ENCODE measurements around the gene PAQR6. TPM values are rescaled to one million over a fixed set of nuclear protein-coding genes. Genes with fewer than 3 reads are reported as not detected.

PAQR6 gene
- total RNA-seq, 1 donor from 2014 or later: 10.8 TPM

DNA sequence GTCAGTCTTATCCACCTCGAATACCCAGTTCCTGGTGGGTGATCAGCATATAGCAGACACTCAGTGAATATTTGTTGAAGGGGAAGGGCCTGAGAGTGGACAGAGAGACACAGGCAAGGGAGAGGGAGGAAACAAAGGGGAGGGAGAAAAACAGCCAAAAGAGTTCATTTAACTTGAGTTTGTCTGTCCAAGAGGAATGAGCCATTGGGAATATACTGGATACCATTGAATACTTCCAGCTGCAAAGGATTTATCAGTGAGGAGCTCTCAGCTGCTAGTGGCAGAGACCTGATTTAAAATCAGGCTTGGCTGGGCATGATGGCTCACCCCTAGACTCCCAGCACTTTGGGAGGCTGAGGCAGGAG, 17.4 kb downstream of the PAQR6 start:
- DNase-seq: no peak
- Mint-ChIP-seq H3K4me3 (ENCODE audit: unreplicated experiment) (no peak overlapping the region), H3K27ac (ENCODE audit: unreplicated experiment) (peak overlapping the region; percentile 34), H3K9me3 (ENCODE audit: unreplicated experiment) (peaks cover 4% of the 10 kb centered on the region), H3K4me1 (ENCODE audit: low read depth, unreplicated experiment) (peaks cover 10% of the 10 kb centered on the region), H3K36me3 (ENCODE audit: unreplicated experiment) (no peaks in the 10 kb centered on the region), H3K27me3 (ENCODE audit: unreplicated experiment) (peaks cover 2% of the 10 kb centered on the region)
- TF ChIP-seq, protein P1, sequence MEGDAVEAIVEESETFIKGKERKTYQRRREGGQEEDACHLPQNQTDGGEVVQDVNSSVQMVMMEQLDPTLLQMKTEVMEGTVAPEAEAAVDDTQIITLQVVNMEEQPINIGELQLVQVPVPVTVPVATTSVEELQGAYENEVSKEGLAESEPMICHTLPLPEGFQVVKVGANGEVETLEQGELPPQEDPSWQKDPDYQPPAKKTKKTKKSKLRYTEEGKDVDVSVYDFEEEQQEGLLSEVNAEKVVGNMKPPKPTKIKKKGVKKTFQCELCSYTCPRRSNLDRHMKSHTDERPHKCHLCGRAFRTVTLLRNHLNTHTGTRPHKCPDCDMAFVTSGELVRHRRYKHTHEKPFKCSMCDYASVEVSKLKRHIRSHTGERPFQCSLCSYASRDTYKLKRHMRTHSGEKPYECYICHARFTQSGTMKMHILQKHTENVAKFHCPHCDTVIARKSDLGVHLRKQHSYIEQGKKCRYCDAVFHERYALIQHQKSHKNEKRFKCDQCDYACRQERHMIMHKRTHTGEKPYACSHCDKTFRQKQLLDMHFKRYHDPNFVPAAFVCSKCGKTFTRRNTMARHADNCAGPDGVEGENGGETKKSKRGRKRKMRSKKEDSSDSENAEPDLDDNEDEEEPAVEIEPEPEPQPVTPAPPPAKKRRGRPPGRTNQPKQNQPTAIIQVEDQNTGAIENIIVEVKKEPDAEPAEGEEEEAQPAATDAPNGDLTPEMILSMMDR (IDR thresholded peaks at IDR 0.05; ENCODE audit: partially characterized antibody, unreplicated experiment): no peak

GRCh38 chr1:156229809-156230472, 17.9 kb downstream of the PAQR6 start:
- TF ChIP-seq, protein P1 (IDR thresholded peaks at IDR 0.05; ENCODE audit: partially characterized antibody, unreplicated experiment): no peak
- peaks cover 2% of the 10 kb centered on the region for H3K27me3 Mint-ChIP-seq (ENCODE audit: unreplicated experiment)
- peaks cover 4% of the 10 kb centered on the region for H3K9me3 Mint-ChIP-seq (ENCODE audit: unreplicated experiment)
- H3K4me1 Mint-ChIP-seq (ENCODE audit: low read depth, unreplicated experiment): peaks cover 10% of the 10 kb centered on the region
- DNase-seq: no peak
- peak overlapping the region; percentile 34 for H3K27ac Mint-ChIP-seq (ENCODE audit: unreplicated experiment)
- no peak overlapping the region for H3K4me3 Mint-ChIP-seq (ENCODE audit: unreplicated experiment)
- no peaks in the 10 kb centered on the region for H3K36me3 Mint-ChIP-seq (ENCODE audit: unreplicated experiment)

DNA sequence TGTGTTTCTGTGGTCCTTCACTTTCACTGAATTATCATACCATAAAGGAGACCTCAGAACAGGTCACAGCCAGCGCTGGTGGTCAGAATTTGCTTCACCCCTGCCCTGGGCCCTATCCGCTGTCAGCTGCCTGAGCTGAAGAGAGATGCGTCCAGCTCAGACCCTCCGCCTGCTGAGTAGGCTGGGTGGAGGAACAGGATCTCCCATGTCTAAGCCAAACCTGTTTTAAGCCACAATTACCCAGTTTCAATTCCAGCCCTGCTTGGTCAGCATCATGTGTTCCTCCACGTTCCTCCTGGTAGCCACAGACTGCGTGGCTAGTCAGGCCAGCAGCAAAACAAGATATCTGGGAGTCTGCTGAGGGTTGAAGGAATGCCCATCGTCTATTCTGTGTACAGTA, 19.4 kb downstream of the PAQR6 start:
- peaks cover 2% of the 10 kb centered on the region for H3K27me3 Mint-ChIP-seq (ENCODE audit: unreplicated experiment)
- H3K4me1 Mint-ChIP-seq (ENCODE audit: low read depth, unreplicated experiment): peaks cover 13% of the 10 kb centered on the region
- no peak for DNase-seq
- no peak overlapping the region for H3K4me3 Mint-ChIP-seq (ENCODE audit: unreplicated experiment)
- TF ChIP-seq, protein P1 (IDR thresholded peaks at IDR 0.05; ENCODE audit: partially characterized antibody, unreplicated experiment): no peak
- no peaks in the 10 kb centered on the region for H3K36me3 Mint-ChIP-seq (ENCODE audit: unreplicated experiment)
- H3K27ac Mint-ChIP-seq (ENCODE audit: unreplicated experiment): no peak overlapping the region
- H3K9me3 Mint-ChIP-seq (ENCODE audit: unreplicated experiment): peaks cover 2% of the 10 kb centered on the region

- TF ChIP-seq, protein P1 (IDR thresholded peaks at IDR 0.05; ENCODE audit: partially characterized antibody, unreplicated experiment): no peak
- Mint-ChIP-seq H3K9me3 (ENCODE audit: unreplicated experiment) (peaks cover 2% of the 10 kb centered on the region), H3K36me3 (ENCODE audit: unreplicated experiment) (no peaks in the 10 kb centered on the region), H3K4me1 (ENCODE audit: low read depth, unreplicated experiment) (peaks cover 10% of the 10 kb centered on the region), H3K27me3 (ENCODE audit: unreplicated experiment) (peaks cover 2% of the 10 kb centered on the region), H3K27ac (ENCODE audit: unreplicated experiment) (no peak overlapping the region), H3K4me3 (ENCODE audit: unreplicated experiment) (no peak overlapping the region)
- DNase-seq: no peak
Observed at GRCh38 chr1:156226782-156227181, 21.1 kb downstream of the PAQR6 start.

- TF ChIP-seq, protein P1 (IDR thresholded peaks at IDR 0.05; ENCODE audit: partially characterized antibody, unreplicated experiment): no peak
- peaks cover 2% of the 10 kb centered on the region for H3K27me3 Mint-ChIP-seq (ENCODE audit: unreplicated experiment)
- H3K27ac Mint-ChIP-seq (ENCODE audit: unreplicated experiment): no peak overlapping the region
- no peak overlapping the region for H3K4me3 Mint-ChIP-seq (ENCODE audit: unreplicated experiment)
- peaks cover 2% of the 10 kb centered on the region for H3K36me3 Mint-ChIP-seq (ENCODE audit: unreplicated experiment)
- DNase-seq: no peak
- H3K4me1 Mint-ChIP-seq (ENCODE audit: low read depth, unreplicated experiment): peaks cover 8% of the 10 kb centered on the region
- H3K9me3 Mint-ChIP-seq (ENCODE audit: unreplicated experiment): peaks cover 5% of the 10 kb centered on the region
Observed at GRCh38 chr1:156226116-156226538, 21.7 kb downstream of the PAQR6 start.
